ENCODE results near the gene CD320.
A peak's percentile ranks its signal among the peaks of the same experiment; 100 is the strongest.

The CD320 gene

GRCh38 chr19:8254286-8255001 is 53.7 kb downstream of the CD320 start:
- Histone ChIP-seq H3K9me3 (ENCODE audit: control insufficient read depth, low read length) (no peaks in the 10 kb centered on the region), H3K27me3 (replicated peaks; ENCODE audit: control insufficient read depth, insufficient read depth, low read length, poor library complexity, severe bottlenecking) (no peaks in the 10 kb centered on the region), H3K4me1 (ENCODE audit: control insufficient read depth, insufficient read depth, low read length, poor library complexity, severe bottlenecking) (no peaks in the 10 kb centered on the region), H3K27ac (ENCODE audit: insufficient read depth, low read length, poor library complexity, severe bottlenecking) (no peak overlapping the region), H3K4me3 (ENCODE audit: insufficient read depth, low read depth, low read length, poor library complexity, severe bottlenecking) (no peak overlapping the region), H3K36me3 (ENCODE audit: control insufficient read depth, insufficient read depth, low read length) (peaks cover 13% of the 10 kb centered on the region)
- DNase-seq, result no peak

GRCh38 chr19:8253678-8254077 is 54.5 kb downstream of the CD320 start:
- no peak overlapping the region for H3K4me3 ChIP-seq (ENCODE audit: insufficient read depth, low read depth, low read length, poor library complexity, severe bottlenecking)
- H3K36me3 ChIP-seq (ENCODE audit: control insufficient read depth, insufficient read depth, low read length), result peaks cover 13% of the 10 kb centered on the region
- no peaks in the 10 kb centered on the region for H3K27me3 ChIP-seq (replicated peaks; ENCODE audit: control insufficient read depth, insufficient read depth, low read length, poor library complexity, severe bottlenecking)
- H3K4me1 ChIP-seq (ENCODE audit: control insufficient read depth, insufficient read depth, low read length, poor library complexity, severe bottlenecking), result no peaks in the 10 kb centered on the region
- H3K27ac ChIP-seq (ENCODE audit: insufficient read depth, low read length, poor library complexity, severe bottlenecking), result no peak overlapping the region
- no peak for DNase-seq
- no peaks in the 10 kb centered on the region for H3K9me3 ChIP-seq (ENCODE audit: control insufficient read depth, low read length)

GRCh38 chr19:8252922-8253589 is 55.1 kb downstream of the CD320 start:
- H3K27ac ChIP-seq (ENCODE audit: insufficient read depth, low read length, poor library complexity, severe bottlenecking), result no peak overlapping the region
- peak; percentile 59 to 76 (median 68) for DNase-seq
- H3K4me3 ChIP-seq (ENCODE audit: insufficient read depth, low read depth, low read length, poor library complexity, severe bottlenecking), result no peak overlapping the region
- H3K4me1 ChIP-seq (ENCODE audit: control insufficient read depth, insufficient read depth, low read length, poor library complexity, severe bottlenecking), result no peaks in the 10 kb centered on the region
- H3K27me3 ChIP-seq (replicated peaks; ENCODE audit: control insufficient read depth, insufficient read depth, low read length, poor library complexity, severe bottlenecking), result no peaks in the 10 kb centered on the region
- H3K9me3 ChIP-seq (ENCODE audit: control insufficient read depth, low read length), result no peaks in the 10 kb centered on the region
- peaks cover 13% of the 10 kb centered on the region for H3K36me3 ChIP-seq (ENCODE audit: control insufficient read depth, insufficient read depth, low read length)

All from effector memory CD4-positive, alpha-beta T cell (primary cell).